Stimulated activated CD4-positive, alpha-beta T cell treated with anti-CD3 and anti-CD28 coated beads, Interleukin-12 subunit alpha, Interleukin-12 subunit beta, amount 100 ng/mL, for 48 hours (primary cell): ENCODE measurements around the gene PLXNC1.

Experiments used
- DNase-seq, 3 donors: peaks; one replicate each; pipeline ENCODE4 v3.0.0-alpha.2; 2020; ENCODE audit warnings: low read depth in 2 of 3, low spot score in 1 of 3

PLXNC1 gene

GRCh38 chr12:94326727-94327126 lies 178.3 kb downstream of the PLXNC1 start:
- DNase-seq = peak in 1 of 3 donors; percentile 5

DNA sequence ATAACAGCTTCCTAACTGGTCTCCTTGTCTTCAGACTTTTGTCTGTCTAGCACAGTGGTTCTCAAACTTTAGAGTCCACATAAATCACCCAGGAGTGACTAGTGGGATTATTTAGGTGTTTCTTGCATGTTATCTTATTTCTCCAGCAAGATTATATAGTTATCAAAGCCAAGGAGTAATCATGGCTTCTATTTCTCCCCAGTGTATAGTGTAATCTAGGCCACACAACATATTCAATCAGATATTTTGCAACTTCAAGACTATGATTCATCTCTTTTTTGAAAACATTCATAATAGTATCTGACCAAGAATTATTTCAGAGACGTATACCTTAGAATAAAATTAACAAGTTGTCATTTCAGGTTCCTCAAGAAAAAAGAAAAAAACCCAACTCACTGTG lies 179.4 kb downstream of the PLXNC1 start:
- DNase-seq = no peak

DNA sequence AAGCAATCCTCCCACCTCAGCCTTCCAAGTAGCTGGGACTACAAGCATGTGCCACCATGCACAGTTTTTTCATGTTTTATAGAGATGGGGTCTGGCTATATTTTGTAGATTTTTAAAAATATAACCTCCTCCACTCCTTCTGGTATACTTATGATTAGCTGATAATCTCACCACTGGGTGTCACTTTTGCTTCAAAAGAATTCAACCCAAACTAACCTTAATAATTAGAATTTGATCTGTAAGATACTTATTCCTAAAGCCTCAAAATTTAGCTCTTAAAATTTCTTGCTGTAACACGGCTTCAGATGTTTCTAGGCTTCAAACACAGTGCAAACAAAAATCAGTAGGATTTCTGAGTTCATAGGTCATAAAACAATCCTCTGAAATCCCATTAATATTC lies 181.0 kb downstream of the PLXNC1 start:
- DNase-seq = no peak

- DNase-seq = no peak
These were observed 185.0 kb downstream of the PLXNC1 start for GRCh38 chr12:94333396-94333795.

- DNase-seq = no peak
These were observed 188.0 kb downstream of the PLXNC1 start for GRCh38 chr12:94336211-94336925.

- no peak for DNase-seq
These were observed 189.8 kb downstream of the PLXNC1 start for GRCh38 chr12:94338006-94338794.

GRCh38 chr12:94340573-94340972 lies 192.2 kb downstream of the PLXNC1 start:
- no peak for DNase-seq

- no peak for DNase-seq
These were observed 204.8 kb downstream of the PLXNC1 start for GRCh38 chr12:94353130-94353529.
